ENCODE measurements around the gene OR6K2.

- no peak for TF ChIP-seq CTCF (IDR thresholded peaks at IDR 0.05)
- no peak for TF ChIP-seq POLR2A (IDR thresholded peaks at IDR 0.05)
Observed at GRCh38 chr1:158735848-158736247, 35.4 kb upstream of the OR6K2 start.
